CD8-positive, alpha-beta memory T cell (primary cell): ENCODE measurements around the gene TBC1D16. TPM values are rescaled to one million over a fixed set of nuclear protein-coding genes. Genes with fewer than 3 reads are reported as not detected.

Experiments used
- CTCF ChIA-PET: fragments of 350-600 bp; sonication (Branson Sonifier 250); formaldehyde crosslinking; loops from one replicate; lab custom pipeline; 2021; ENCODE audit warnings: antibody characterized with exemption; lab: Charles Lee
- POLR2A ChIA-PET: fragments of 350-600 bp; sonication (Branson Sonifier 250); formaldehyde crosslinking; loops from one replicate; lab custom pipeline; 2021; ENCODE audit warnings: antibody characterized with exemption; lab: Charles Lee
- DNase-seq, 5 donors: peaks; one replicate each; pipeline versions ENCODE4 v3.0.0 to v3.0.0-alpha.2; 2020 to 2022; ENCODE audit warnings: mixed read lengths in 1 of 5
- H3K27ac ChIP-seq: one replicate; pipeline ENCODE4 v1.7.0; 2013; ENCODE audit warnings: low read depth, mild to moderate bottlenecking, low read length, moderate library complexity
- H3K27me3 ChIP-seq: 2 replicates; pipeline ENCODE4 v1.7.0; 2013; ENCODE audit warnings: low read length, mild to moderate bottlenecking; ENCODE audit not compliant: insufficient read depth, poor library complexity, severe bottlenecking
- H3K36me3 ChIP-seq: 2 replicates; pipeline ENCODE4 v1.7.0; 2013; ENCODE audit warnings: mild to moderate bottlenecking, low read length, moderate library complexity; ENCODE audit not compliant: insufficient read depth
- H3K4me1 ChIP-seq: 2 replicates; pipeline ENCODE4 v1.7.0; 2013; ENCODE audit warnings: mild to moderate bottlenecking, low read length, moderate library complexity; ENCODE audit not compliant: insufficient read depth
- H3K4me3 ChIP-seq: 2 replicates; pipeline ENCODE4 v1.7.0; 2013; ENCODE audit warnings: mild to moderate bottlenecking, low read length
- H3K9me3 ChIP-seq: 2 replicates; pipeline ENCODE4 v1.7.0; 2013; ENCODE audit warnings: mild to moderate bottlenecking, low read length
- H3K27ac Mint-ChIP-seq, 8 donors: one replicate each; pipeline ENCODE4 v1.8.0; 2020 to 2021; ENCODE audit warnings: mixed read lengths in 8 of 8, mild to moderate bottlenecking in 6 of 8, inconsistent platforms in 3 of 8, moderate library complexity in 3 of 8
- H3K27me3 Mint-ChIP-seq, 2 donors: one replicate each; pipeline ENCODE4 v1.8.0; 2020 to 2021; ENCODE audit warnings: mixed read lengths in 2 of 2, mild to moderate bottlenecking in 1 of 2, moderate library complexity in 1 of 2
- H3K36me3 Mint-ChIP-seq, 3 donors: one replicate each; pipeline ENCODE4 v1.8.0; 2020 to 2021; ENCODE audit warnings: mixed read lengths in 3 of 3, inconsistent platforms in 1 of 3, mild to moderate bottlenecking in 1 of 3
- H3K4me1 Mint-ChIP-seq, 3 donors: one replicate each; pipeline ENCODE4 v1.8.0; 2020 to 2021; ENCODE audit warnings: mixed read lengths in 3 of 3, inconsistent platforms in 1 of 3, mild to moderate bottlenecking in 1 of 3
- H3K4me3 Mint-ChIP-seq, 7 donors: one replicate each; pipeline ENCODE4 v1.8.0; 2020 to 2021; ENCODE audit warnings: mixed read lengths in 7 of 7, mild to moderate bottlenecking in 6 of 7, moderate library complexity in 4 of 7, inconsistent platforms in 2 of 7
- H3K9me3 Mint-ChIP-seq, 5 donors: one replicate each; pipeline ENCODE4 v1.8.0; 2020 to 2022; ENCODE audit warnings: mixed read lengths in 5 of 5, mild to moderate bottlenecking in 3 of 5, moderate library complexity in 2 of 5, inconsistent platforms in 1 of 5
- polyA plus RNA-seq: library from polyadenylated mRNA; unstranded; fragments of 300-500 nt; fragmentation: Illumina TruSeq; gene quantifications from one replicate; pipeline ENCODE4 v1.2.3, GENCODE V29; 2021
- total RNA-seq, 2 experiments: library from RNA; stranded (reverse); gene quantifications; one replicate each; pipeline ENCODE4 v1.2.3, GENCODE V29; 2021

TBC1D16 gene
- total and polyA plus RNA-seq, 3 experiments from 2014 or later = 0.33 to 4.3 (median 3.5) TPM

DNA sequence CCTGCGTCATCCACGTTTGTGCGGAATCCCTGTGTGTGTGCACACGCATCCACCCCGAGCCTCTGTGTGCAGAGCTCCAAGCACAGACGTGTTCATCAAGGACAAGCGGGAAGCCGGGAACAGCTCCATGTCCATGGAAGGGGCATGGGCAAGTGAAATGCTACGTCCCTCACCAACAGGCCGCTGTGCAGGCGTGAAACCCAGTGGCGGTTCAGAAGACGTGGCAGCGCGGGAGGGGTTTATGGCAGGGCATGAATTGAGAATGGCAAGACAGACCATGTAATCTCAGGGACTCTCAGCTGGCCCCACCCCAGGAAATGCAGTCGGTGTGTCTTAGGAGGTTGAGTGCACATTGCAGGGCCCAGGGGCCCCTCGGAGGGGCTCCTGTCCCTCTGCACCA is 52.7 kb downstream of the TBC1D16 start:
- Mint-ChIP-seq H3K27ac (no peak overlapping the region), H3K36me3 (no peaks in the 10 kb centered on the region), H3K4me1 (peaks cover 0 to 3% (median under 1%) of the 10 kb centered on the region in 3 donors), H3K4me3 (no peak overlapping the region), H3K9me3 (no peaks in the 10 kb centered on the region), H3K27me3 (peaks cover 0 to 3% of the 10 kb centered on the region in 2 donors)
- Histone ChIP-seq H3K27me3 (no peaks in the 10 kb centered on the region), H3K27ac (no peak overlapping the region), H3K36me3 (no peaks in the 10 kb centered on the region), H3K9me3 (no peaks in the 10 kb centered on the region), H3K4me1 (no peaks in the 10 kb centered on the region), H3K4me3 (no peak overlapping the region)
- ChIA-PET CTCF (interaction anchor here (1.7 kb wide), 1 partner anchor 22 kb away, joined by 4 read pairs; no protein-coding TSS in a partner anchor), POLR2A (interaction anchor here (0.5 kb wide), 1 partner anchor 15 kb away, joined by 3 read pairs; no protein-coding TSS in a partner anchor)
- DNase-seq = peak in 1 of 5 donors; percentile 40

DNA sequence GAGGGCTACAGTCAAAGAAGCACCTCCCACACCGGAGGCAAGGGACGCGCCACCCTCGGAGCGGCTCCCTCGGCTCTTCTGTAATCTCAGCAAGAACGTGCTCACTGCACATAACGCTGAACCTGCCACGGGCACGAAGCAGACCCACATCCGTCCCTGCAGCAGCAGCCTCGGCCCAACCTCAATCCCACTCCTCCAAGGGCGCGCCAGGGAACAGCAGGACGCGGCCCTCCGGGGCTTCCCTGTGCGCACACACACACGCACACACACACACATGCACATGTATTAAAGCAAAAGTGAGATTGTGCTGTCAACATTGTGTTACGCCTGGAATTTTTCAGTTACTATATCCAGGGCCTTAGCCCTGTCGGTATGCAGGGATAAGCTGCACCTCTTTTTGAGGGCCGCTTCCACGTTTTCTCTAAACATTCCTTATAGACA is 54.0 kb downstream of the TBC1D16 start:
- ChIA-PET CTCF (no interaction called here), POLR2A (no interaction called here)
- no peak overlapping the region for H3K27ac ChIP-seq
- H3K27ac Mint-ChIP-seq = no peak overlapping the region
- no peak overlapping the region for H3K4me3 Mint-ChIP-seq
- peaks cover 0 to 3% of the 10 kb centered on the region in 2 donors for H3K27me3 Mint-ChIP-seq
- H3K36me3 Mint-ChIP-seq = no peaks in the 10 kb centered on the region
- H3K36me3 ChIP-seq = no peaks in the 10 kb centered on the region
- H3K4me1 Mint-ChIP-seq = no peaks in the 10 kb centered on the region
- DNase-seq = peak in 1 of 5 donors; percentile 9
- H3K9me3 ChIP-seq = no peaks in the 10 kb centered on the region
- no peaks in the 10 kb centered on the region for H3K4me1 ChIP-seq
- no peak overlapping the region for H3K4me3 ChIP-seq
- H3K9me3 Mint-ChIP-seq = no peaks in the 10 kb centered on the region
- no peaks in the 10 kb centered on the region for H3K27me3 ChIP-seq

DNA sequence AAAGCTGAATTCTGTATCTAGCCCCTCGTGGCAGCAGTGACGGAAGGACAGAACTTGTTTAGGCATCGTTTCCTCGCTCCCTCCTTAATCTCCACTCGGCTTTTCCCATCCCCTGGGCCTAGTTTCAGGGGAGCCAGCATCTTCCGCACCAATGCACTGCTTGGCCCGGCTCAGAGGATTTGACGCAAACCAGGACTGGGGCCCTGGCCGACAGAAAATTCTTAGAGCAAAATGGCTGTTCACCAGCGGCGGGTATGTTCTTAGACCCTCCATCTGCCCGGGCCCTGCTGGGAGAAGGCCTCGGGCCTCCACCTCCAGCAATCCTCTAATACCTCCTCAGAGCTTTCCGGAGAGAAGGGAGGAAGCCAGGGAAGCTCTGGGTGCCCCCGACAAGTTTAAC is 54.6 kb downstream of the TBC1D16 start:
- Histone ChIP-seq H3K4me3 (no peak overlapping the region), H3K36me3 (no peaks in the 10 kb centered on the region), H3K27ac (no peak overlapping the region), H3K4me1 (no peaks in the 10 kb centered on the region), H3K27me3 (no peaks in the 10 kb centered on the region), H3K9me3 (no peaks in the 10 kb centered on the region)
- H3K4me1 Mint-ChIP-seq = no peaks in the 10 kb centered on the region
- ChIA-PET CTCF (no interaction called here), POLR2A (no interaction called here)
- no peak overlapping the region for H3K4me3 Mint-ChIP-seq
- no peaks in the 10 kb centered on the region for H3K36me3 Mint-ChIP-seq
- no peak overlapping the region for H3K27ac Mint-ChIP-seq
- DNase-seq = no peak
- peaks cover 0 to 4% of the 10 kb centered on the region in 2 donors for H3K27me3 Mint-ChIP-seq
- no peaks in the 10 kb centered on the region for H3K9me3 Mint-ChIP-seq

DNA sequence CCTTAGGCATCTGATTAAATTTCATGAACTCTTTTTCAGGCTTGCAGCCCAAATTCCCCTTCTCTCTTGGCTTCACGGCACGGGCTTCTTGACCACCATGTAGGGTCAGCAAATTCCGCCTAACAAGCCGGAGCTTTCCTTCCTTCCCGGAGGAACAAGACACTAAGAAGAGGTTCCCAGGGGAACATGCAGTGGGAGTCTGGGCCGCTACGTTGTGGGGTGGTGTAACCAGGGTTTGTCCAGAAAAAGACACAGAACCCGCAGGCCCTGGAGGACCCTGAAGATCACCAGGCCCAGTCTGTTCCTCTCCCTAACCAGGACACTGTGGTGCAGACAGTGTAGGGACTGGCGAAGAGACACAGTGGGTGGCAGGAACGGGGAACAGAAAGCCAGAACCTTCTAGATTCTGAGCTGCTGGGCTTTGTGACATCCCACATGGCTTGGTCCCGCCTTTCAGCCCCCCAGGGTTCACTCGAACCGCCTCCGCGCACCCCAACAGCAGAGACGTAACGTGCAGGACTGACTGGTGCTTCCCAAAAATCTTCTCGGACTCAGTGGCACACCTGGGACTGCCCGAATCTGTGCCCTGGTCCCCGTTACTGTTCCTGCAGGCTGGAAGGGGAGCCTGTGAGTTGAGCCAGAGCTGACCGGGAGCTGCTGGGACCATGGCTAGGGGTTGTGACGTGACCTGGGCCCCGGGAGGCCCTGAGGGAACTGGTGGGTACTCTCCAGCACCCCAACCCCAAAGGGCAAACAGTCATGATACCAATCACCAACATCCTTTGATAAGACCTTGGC is 55.2 kb downstream of the TBC1D16 start:
- Histone ChIP-seq H3K4me1 (no peaks in the 10 kb centered on the region), H3K27me3 (no peaks in the 10 kb centered on the region), H3K4me3 (no peak overlapping the region), H3K36me3 (no peaks in the 10 kb centered on the region), H3K9me3 (no peaks in the 10 kb centered on the region), H3K27ac (no peak overlapping the region)
- no peaks in the 10 kb centered on the region for H3K4me1 Mint-ChIP-seq
- no peak overlapping the region for H3K4me3 Mint-ChIP-seq
- H3K27me3 Mint-ChIP-seq = peaks cover 0 to 5% of the 10 kb centered on the region in 2 donors
- H3K9me3 Mint-ChIP-seq = no peaks in the 10 kb centered on the region
- H3K36me3 Mint-ChIP-seq = no peaks in the 10 kb centered on the region
- H3K27ac Mint-ChIP-seq = no peak overlapping the region
- peak in 1 of 5 donors; percentile 38 for DNase-seq
- CTCF ChIA-PET = no interaction called here
- POLR2A ChIA-PET = no interaction called here

DNA sequence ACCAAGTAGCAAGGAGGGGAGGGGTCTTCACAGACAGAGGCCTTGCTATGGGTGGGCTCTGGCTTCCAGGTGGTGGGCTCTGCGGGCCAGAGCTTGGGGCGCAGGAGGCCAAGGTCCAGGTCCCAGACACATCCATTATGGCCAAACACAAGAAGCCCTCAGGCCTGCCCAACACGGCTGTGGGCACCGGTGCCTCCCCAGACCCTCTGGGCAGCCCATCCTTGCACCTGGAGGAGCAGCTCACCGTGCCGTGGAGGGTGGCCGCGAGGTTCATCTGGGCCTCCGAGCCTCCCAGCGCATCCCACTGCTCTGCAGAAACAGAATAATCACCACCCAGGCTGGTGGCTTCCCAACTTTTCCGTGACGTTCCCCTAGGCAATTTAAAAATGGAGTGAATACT is 55.9 kb downstream of the TBC1D16 start:
- DNase-seq = peak in 1 of 5 donors; percentile 21
- H3K27ac Mint-ChIP-seq = no peak overlapping the region
- ChIA-PET CTCF (interaction anchor here (1.2 kb wide), 1 partner anchor 193 kb away, joined by 3 read pairs; no protein-coding TSS in a partner anchor), POLR2A (no interaction called here)
- Histone ChIP-seq H3K27ac (no peak overlapping the region), H3K4me1 (no peaks in the 10 kb centered on the region), H3K27me3 (no peaks in the 10 kb centered on the region), H3K4me3 (no peak overlapping the region), H3K36me3 (no peaks in the 10 kb centered on the region), H3K9me3 (no peaks in the 10 kb centered on the region)
- H3K36me3 Mint-ChIP-seq = no peaks in the 10 kb centered on the region
- H3K27me3 Mint-ChIP-seq = peaks cover 0 to 6% of the 10 kb centered on the region in 2 donors
- H3K9me3 Mint-ChIP-seq = no peaks in the 10 kb centered on the region
- no peaks in the 10 kb centered on the region for H3K4me1 Mint-ChIP-seq
- H3K4me3 Mint-ChIP-seq = no peak overlapping the region

DNA sequence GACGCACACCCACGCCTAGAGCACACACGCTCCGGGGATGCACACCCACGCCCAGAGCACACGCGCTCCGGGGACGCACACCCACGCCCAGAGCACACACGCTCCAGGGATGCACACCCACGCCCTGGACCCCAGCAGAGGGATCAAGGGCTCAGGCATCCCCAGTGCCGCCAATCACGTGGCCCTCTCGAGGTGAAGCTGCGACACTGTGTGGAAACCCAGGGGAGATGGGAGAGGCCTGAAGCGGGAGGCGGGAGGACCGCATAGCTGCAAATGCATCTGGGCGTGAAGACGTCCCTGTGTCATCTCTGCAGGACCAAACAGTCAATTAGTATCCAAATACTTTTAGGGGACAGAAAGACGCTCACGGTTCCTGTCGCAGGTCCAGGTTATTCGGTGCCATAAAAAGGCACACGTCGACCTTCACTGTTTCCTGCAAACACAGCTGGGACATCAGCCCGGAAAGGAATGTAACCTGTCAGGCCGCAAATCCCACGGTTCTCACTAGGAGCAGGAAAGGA is 56.4 kb downstream of the TBC1D16 start:
- peaks cover 0 to 10% of the 10 kb centered on the region in 2 donors for H3K27me3 Mint-ChIP-seq
- CTCF ChIA-PET = interaction anchor here (0.7 to 1.2 kb wide), 2 partner anchors 102 to 192 kb away, joined by 3 read pairs; no protein-coding TSS in a partner anchor
- H3K27ac Mint-ChIP-seq = no peak overlapping the region
- DNase-seq = peak in 1 of 5 donors; percentile 14
- H3K27me3 ChIP-seq = no peaks in the 10 kb centered on the region
- no peaks in the 10 kb centered on the region for H3K4me1 Mint-ChIP-seq
- H3K27ac ChIP-seq = no peak overlapping the region
- H3K9me3 Mint-ChIP-seq = no peaks in the 10 kb centered on the region
- no peaks in the 10 kb centered on the region for H3K9me3 ChIP-seq
- H3K4me3 Mint-ChIP-seq = no peak overlapping the region
- no peaks in the 10 kb centered on the region for H3K36me3 ChIP-seq
- H3K36me3 Mint-ChIP-seq = no peaks in the 10 kb centered on the region
- POLR2A ChIA-PET = no interaction called here
- no peak overlapping the region for H3K4me3 ChIP-seq
- H3K4me1 ChIP-seq = no peaks in the 10 kb centered on the region

DNA sequence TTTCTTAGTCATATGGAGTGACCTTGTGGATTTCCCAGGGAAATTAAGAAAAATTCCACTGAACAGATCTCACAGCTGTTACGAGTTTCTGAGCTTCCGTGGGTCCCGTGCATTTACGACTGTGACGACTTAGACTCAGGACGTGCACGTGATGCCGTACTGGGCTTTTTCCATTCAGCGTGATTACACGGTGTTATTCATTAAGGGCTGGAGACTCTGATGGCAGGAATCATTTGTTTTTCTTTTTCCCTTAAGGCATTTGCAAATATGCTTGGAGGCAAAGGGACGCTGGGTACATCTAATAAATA is 57.2 kb downstream of the TBC1D16 start:
- Mint-ChIP-seq H3K27ac (no peak overlapping the region), H3K9me3 (no peaks in the 10 kb centered on the region), H3K4me1 (no peaks in the 10 kb centered on the region), H3K36me3 (no peaks in the 10 kb centered on the region), H3K4me3 (no peak overlapping the region), H3K27me3 (peaks cover 0 to 10% of the 10 kb centered on the region in 2 donors)
- Histone ChIP-seq H3K27ac (no peak overlapping the region), H3K4me3 (no peak overlapping the region), H3K27me3 (no peaks in the 10 kb centered on the region), H3K36me3 (no peaks in the 10 kb centered on the region), H3K9me3 (no peaks in the 10 kb centered on the region), H3K4me1 (no peaks in the 10 kb centered on the region)
- POLR2A ChIA-PET = no interaction called here
- CTCF ChIA-PET = interaction anchor here (0.7 kb wide), 1 partner anchor 102 kb away, joined by 3 read pairs; no protein-coding TSS in a partner anchor
- no peak for DNase-seq
